Activated T-cell treated with anti-CD3 and anti-CD28 coated beads for 1 hour (primary cell): ENCODE data around the gene MRO.
A peak's percentile ranks its signal among the peaks of the same experiment; 100 is the strongest.
"Not testable (repeated sequence)": the region's sequence is repeated elsewhere in the genome, so short reads cannot be mapped to it uniquely, and the experiment has no call there.

Source experiments
- DNase-seq: peaks from one replicate; pipeline ENCODE4 v3.0.0-alpha.2; 2020; ENCODE audit warnings: low read depth

Gene MRO

DNA sequence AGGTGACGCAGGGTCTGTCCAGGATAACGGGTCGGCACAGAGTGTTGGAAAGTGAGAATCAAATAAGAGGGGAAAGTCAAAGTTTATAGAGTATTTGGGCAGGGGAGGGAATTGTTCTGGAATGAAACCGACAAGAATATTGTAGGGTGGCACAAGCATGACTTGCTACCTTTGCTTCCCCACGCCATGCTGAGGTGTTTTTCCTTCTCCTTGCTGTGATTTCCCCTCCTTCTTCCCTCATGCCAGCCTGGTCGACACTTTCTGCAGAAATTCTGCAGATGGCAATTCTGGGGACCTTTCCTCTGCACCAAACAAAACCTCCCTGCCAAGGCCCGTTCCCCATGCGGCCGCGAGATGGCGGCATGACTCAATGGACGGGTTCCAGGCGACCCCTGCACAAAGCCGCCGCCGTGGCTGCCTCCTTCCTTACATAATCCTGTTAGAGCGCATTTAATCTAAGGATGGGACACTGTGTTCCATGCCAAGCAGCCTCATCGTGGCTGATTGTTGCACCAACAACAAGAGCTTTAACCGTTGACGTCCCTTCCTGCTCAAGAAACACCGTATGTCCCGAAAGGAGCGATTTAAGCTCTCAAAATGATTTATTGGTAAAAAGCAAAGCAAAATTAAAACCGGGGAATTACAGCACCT lies at the start of gene MRO:
MRO (minus strand) TSS at position 289 of the 651 bp plus-strand sequence. CDS start 10,616 bp downstream, outside the sequence.
- peak; percentile 65 for DNase-seq

DNA sequence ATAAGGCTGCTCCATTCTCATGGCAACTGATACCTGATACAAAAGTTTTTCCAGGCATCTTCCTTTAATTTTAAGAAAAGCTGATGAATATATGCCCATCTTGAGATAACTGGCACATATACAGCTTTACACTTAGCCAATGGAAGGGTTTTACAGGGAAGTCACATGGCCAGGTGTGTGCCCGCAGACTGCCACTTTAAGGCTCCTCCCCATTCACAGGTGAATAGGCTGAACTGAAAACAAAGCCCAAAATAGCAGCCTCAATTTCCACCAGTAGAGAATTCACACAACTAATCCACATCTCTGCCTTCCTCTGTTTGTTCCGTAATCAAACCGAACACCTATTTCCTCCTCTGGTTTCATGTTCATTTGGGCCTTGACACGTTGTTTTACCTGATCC lies 49.3 kb upstream of the MRO start:
- DNase-seq, result no peak

DNA sequence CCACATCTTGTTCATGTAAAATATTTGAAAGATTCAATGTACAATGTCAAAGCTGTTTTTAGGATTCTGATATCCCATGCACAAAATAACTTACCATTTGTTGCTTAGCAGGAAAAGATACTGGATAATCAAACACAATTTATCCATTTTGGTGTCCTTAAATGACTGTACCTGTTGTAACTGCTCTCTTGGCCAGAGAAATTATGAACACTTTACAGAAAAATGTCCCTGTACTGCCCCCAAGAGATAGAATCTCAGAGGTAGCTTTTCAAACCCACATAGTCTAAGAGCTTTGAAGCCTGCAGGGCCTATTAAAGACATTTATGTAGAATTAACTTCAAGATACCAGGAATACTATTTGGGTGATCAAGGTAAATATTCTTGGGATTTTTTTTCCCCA lies 46.9 kb upstream of the MRO start:
- no peak for DNase-seq

DNA sequence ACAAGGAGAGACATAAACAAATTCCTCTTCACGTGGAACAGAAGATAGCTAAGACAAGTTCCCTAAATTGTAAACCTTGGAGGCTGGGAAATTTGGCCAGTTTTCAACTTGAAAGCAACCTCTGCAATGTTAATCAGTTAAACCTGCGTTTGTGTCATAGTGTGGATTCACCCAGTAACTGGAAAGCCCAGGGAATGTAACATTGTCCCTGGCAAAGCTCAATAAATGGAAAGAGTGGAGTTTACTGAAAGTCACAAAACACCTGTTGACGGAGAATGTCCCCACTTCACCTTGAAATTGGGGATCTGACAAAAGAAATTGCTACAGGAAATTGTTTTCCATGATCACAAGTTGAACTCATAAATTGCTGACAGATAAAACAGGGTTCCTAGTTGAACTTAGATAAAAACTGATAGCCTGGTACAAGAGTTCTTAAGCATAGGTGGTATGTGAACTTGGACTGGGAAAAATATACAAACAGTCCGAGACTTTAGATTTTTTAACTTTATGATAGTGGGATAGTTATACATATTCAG lies 44.1 kb upstream of the MRO start:
- DNase-seq, result no peak

DNA sequence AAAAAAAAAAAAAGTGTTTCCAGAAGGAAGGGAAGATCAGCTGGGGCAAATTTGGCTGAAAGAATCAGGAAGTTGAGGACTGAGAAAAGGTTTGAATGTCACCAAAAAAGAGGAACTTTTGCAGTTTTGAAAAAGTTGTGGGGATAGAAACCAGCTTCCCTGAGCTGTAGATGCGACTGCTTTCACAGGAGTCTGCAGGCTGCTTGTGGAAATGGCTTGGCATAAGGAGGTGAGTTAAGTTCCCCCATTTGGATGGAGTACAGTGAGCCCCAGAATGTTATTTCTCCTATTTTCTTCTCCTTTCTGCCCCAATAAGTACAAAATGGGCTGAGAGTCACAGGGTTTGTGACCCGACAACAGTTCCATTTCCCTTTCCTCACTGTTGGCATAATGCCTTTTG lies 42.6 kb upstream of the MRO start:
- no peak for DNase-seq

DNA sequence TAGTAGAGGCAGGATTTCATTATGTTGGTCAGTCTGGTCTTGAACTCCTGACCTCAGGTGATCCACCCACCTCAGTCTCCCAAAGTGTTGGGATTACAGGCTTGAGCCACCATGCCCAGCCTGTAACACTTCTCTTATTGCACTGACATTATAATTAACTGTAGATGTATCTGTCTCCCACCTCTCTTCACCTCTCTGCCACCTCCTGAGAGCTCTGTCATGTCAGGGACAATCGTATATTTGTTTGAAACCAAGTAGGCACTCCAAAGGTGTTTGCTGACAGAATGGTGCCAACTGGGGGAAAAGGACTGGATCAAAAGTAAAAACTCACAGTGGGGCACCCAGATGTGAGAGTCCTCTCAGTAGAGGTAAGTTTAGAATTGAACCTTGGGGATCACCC lies 41.8 kb upstream of the MRO start:
- no peak for DNase-seq

DNA sequence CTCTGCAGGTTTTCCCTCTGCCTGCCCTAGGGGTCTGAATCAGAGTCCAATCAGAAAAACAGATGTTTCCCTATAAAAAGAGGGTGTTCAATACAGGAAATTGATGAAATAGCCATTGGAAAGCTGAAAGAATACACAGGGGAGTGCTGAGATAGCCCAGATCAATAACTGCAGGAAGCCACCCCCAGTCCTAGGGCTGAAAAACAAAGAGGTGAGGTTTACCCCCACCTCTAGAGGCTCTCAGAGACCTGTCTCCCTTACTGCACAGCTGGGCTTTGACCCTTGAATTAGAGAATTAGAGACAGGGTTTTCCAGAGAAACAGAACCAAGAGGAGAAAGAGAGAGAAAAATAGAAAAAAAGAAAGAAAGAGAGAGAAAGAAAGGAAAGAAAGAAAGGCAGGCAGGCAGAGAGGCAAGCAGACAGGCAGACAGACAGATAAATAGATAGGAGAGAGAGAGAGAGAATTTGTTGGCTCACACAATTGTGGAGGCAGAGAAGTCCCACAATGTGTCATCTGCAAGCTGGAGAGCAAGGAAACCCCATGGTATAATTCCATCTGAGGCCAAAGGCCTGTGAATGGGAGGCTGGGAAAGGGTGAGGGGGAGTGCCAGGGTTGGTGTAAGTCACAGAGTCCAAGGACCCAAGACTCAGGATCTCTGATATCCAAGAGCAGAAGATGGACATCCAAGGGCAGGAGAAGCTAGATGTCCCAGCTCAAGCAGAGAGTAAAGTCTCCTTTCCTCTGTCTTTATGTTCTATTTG lies 40.2 kb upstream of the MRO start:
- DNase-seq, result no peak

DNA sequence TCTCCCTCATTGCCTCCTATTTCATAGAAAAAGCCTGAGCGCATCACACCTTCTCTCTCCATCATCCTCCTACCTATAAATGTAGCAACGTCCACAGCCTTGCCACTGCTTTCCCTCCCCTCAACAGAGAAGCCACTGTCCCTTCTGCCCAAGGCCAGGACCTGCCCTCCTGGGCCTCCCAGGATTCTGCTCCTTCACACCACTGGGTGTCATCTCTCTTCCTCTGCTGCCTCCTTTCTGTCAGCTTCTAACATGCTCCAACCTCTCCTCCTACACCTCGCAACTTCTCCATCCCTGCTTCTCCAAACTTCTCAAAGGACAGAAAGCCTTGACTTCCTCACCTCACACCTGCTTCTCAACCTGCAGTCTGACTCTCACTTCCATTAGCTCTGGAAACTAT lies 37.9 kb upstream of the MRO start:
- DNase-seq, result no peak

DNA sequence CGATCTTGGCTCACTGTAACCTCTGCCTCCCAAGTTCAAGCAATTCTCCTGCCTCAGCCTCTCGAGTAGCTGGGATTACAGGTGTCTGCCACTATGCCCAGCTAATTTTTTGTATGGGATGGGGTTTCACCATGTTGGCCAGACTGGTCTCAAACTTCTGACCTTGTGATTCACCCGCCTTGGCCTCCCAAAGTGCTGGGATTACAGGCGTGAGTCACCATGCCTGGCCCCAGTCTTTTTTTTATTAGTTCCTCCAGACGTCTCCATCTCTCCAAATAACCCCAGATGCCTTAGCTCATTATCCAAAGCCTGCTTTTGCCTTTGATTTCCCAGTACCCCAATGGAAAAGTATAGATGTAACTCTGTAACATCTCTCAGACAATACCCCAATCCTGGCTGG lies 37.4 kb upstream of the MRO start:
- DNase-seq, result not testable (repeated sequence)

DNA sequence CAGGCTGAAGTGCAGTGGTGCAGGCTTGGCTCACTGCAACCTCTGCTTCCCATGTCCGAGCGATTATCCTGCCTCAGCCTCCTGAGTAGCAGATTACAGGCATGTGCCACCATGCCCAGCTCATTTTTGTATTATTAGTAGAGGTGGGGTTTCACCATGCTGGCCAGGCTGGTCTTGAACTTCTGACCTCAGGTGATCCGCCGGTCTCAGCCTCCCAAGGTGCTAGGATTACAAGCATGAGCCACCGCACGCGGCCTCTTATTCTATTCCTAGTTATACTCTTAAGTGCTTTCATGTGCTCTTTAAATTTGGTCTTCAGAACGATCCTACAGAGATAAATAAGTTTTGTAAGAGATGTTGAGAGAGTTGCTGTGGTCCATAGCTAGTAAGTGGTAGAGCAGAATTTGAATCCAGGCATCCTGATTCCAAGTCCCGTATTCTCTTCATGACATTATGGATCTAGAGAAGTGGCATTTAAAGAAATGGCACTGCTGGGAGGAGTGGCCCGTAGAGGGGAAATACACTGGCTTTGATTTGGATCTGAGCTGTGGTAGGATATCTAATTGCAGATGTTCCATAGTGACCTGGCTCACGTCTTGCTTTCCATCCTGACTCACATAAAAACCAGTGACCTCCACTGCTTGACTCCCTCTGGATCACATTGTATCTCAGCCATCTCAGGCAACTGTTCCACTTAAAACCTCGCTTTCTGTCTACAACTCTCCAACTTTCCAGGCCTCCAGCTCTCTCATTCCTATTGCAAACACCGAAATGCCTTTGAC lies 36.4 kb upstream of the MRO start:
- no peak for DNase-seq

DNA sequence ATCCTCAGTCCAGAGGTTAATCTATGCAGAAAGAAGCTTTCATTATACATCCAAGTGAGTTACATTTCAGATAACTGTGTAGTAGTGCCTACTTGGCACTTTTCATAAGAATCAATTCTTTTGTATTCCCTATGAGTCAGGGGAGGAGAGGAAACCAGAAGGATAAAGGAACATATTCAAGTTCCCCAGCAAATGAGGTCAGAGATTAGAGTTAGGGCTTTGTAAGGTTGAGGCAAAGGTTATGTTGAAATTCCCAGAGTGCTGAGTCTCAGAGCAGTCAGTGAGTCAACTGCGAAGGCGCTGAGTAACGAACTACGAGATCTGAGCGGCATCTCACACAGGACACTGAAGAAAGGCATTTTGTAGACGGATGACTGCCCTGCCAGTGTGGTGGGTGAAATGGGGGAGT lies 34.1 kb upstream of the MRO start:
- DNase-seq, result no peak

DNA sequence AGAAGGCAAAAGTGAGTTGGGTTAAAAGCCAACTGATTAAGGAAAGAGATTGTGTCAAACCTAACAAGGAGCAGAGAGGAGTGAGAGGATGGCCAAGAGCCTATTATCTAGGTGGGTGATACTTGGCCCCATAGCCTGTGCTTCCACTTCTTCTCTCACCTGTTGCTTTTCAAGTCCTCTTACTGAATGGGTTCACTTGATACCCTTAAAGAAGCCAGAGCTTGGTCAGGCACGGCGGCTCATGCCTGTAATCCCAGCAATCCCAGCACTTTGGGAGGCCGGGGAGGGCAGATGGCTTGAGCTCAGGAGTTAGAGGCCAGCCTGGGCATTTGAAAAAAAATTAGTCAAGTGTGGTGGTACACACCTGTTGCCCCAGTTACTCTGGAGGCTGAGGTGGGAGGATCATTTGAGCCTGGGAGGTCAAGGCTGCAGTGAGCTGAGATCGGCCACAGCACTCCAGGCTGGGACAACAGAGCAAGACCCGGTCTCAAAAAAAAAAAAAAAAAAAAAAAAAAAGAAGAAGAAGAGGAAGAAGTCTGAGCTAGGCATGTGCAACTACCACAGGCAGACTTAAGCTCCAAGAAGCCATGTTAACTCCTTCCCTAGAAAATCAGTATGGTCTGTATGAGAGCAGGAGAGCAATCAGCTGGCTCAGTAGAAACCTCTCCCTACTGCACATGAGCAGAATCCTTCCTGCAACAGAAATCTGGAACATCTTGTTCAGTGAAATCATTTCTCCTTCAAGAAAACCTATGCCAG lies 30.7 kb upstream of the MRO start:
- no peak for DNase-seq

DNA sequence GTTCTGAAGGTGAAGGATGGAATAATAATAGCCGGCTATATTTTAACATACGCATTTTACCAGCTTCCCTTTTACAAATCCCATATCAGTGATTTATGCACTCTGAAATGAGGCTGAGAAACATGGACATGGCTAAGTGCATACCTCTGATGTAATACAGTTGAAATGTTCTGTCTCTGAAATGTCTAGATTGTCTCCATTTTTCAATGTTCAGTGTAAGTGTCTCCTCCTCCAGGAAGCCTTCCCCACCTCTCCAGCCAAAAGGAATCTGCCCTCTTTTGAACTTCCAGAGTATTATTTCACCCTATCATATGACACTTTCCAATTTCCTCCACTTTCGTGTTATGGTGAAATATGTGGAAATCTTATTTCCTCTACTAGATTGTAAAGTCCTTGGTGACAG lies 29.6 kb upstream of the MRO start:
- no peak for DNase-seq

DNA sequence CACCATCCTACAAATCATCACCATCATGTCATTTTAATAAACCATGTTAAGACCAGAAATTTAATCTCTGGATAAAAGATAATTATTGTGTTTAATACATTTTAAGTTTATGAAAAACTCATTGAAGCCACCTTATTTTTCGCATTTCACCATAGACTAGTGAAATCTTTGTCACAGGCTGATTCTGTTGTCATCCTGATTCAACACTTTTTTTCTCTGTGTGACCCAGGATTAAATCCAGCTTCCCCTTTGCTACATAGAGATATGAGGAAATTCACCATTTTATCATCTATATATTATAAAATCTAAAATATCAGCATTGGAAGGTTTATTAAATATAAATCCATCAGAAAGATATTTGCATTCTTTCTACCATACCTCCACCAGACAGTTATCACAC lies 29.2 kb upstream of the MRO start:
- no peak for DNase-seq

DNA sequence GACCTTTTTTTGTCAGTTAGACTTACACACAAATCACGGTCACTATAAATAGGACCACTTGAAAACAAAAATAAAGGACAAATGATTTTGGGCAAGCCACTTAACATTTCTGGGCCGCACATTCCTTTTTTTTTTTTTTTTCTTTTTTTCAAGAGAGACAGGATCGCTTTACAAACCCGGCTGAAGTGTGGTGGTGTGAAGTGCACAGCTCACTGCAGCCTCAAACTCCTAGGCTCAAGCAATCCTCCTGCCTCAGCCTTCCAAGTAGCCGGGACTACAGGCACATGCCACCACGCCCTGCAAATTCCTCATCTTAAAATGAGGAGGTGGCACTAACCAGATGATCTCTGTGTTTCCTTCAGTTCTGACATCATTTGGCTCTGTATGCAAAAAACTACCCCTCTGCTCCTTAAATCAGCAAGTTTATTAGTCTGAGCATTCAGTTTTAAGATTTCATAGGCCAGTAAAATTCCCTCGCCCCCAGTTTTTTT lies 28.3 kb upstream of the MRO start:
- DNase-seq, result no peak

DNA sequence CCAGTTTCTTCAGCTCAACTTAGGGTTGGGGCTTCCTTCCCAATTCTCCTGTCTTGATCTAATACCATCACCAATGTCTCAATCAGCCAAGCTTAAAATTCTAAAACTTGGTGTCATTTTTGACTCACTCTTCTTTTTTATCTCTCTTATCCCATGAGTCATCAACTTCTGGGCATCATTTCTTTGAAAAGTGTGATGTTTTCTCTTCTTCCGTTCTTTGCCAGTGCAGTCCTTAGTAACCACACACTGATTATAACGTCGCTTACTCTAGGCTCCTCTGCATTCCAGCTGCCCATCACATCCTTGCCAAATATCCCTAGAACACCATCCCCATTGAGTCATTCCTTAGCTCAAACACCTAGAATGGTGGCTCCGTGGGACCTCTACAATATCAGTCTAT lies 27.4 kb upstream of the MRO start:
- no peak for DNase-seq

DNA sequence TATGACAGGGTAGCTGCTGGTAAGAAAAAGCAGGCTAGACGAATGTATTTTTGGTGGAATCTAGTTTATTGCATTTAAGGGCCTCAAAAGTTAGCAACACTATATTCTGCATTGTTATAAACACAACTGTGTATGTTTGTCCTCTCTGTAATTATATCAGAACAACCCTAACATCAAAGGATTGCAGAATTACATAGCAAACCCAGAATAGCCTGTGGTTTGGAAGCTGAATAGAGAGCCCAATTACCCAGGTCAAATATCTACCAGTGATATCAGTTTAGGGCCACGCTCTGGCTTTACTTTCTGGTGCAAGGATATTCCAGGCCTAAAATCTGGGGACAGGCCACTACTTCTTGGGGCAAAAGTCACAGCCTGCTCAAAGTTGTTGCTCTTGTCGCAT lies 25.1 kb upstream of the MRO start:
- no peak for DNase-seq

DNA sequence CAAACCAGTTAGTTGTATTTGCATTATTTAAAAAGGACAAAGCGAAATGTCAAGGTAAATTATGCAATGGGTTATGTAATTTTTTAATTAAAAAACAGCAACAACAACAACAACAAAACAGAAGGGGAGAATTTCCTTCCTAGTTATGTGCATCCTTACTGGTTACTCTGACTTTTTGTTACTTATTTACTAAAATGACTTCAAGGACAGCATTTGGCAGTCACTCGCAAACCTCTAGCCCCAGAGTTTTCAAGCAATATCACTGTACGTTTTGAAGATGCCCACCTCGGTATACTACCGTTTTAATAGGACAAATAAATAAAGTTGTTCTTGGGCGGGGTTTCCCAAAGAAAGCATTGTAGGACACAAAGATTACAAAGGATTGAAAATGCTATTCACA lies 24.7 kb upstream of the MRO start:
- DNase-seq, result no peak

DNA sequence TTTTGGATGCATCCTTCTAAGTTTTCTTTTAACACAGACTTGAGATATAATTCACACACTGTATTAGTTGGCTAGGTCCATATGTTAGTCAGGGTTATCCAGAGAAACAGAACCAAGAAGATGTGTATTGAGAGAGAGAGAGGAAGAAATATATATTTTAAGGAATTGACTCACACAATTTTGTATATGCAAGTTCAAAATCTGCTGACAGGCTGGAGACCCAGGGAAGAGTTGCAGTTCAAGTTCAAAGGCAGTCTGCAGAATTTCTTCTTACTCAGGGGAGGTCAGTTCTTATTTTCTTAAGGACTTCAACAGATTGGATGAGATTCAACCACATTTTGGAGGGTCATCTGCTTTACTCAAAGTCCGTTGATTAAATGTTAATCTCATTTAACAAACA lies 23.0 kb upstream of the MRO start:
- DNase-seq, result no peak

DNA sequence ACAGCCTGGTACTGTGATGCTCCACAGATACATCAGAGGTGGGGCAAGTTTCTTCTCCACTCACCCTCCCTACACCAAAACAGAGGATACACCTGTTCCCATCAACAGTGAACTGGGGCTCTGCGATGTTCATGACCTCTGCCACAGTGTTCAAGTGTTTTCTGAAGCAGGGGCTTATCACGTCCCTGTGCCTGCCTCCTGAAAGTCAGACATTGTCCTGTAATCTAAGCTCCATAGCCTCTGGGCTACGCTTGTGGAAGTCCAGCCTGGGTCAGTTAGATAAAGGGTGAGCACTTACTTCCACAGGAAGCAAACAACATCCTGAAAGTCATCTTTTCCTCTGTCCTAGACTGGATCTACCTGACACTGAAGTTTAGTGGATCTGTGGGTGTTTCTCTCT lies 20.2 kb upstream of the MRO start:
- no peak for DNase-seq

DNA sequence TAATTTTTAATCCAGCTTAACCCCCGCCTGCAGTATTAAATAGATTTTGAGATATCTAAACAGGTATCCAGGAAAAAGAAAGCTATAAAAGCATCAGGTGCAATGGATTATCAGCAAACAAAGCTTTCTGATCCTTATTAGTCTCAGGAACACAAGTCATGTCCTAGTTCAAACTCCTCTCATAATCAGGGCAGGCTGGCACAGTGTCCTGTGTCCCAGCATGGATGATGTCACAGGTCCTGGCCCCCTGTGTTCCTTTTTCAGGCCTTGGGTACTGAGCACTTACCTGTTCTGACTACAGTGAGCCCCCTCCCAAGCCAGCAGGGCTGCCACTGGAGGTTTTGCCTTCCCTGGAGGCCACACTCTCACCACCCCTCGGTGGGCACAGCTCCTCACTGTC lies 19.5 kb upstream of the MRO start:
- DNase-seq, result no peak

DNA sequence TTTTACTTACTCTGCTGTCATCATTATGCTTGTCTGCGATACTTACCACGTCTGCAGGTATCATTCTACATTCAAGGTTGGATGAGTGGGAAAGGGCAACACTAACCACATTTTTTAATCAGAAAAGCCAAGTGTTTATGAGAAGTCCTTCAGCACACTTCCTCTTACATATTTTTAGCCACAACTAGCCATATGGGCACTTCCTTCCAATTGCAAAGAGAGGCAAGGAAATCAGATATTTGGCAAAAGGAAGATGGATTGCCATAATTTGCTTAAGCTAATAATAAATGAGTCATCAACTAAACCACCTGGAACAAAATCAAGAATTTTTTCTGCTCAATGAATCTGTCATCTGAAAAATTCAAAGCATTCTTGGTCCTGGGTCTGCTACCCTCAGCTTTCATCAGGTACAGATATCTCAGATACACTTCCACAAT lies 16.7 kb upstream of the MRO start:
- no peak for DNase-seq
